GM13977 (cell line): Measurements from ENCODE around the gene OTOP3.

Experiments
- DNase-seq: peaks from one replicate; pipeline ENCODE4 v3.0.0; 2012; ENCODE audit warnings: low spot score
- in situ Hi-C: fragments of 300-500 bp; cut with MboI; formaldehyde crosslinking; loops from one replicate; pipeline ENCODE4 v1.12.0; 2022; ENCODE audit warnings: low sequenced_read_pairs, low pct_unique_long_range_greater_than_20kb, mixed read lengths, inconsistent platforms; ENCODE audit not compliant: unreplicated experiment
- TF ChIP-seq, protein P1 (sequence below): IDR thresholded peaks from 2 replicates; pipeline ENCODE4 v1.5.1; 2012; ENCODE audit warnings: mild to moderate bottlenecking, control low read depth; ENCODE audit not compliant: insufficient read depth; ENCODE audit errors: extremely low read depth, missing control alignments

Gene OTOP3

DNA sequence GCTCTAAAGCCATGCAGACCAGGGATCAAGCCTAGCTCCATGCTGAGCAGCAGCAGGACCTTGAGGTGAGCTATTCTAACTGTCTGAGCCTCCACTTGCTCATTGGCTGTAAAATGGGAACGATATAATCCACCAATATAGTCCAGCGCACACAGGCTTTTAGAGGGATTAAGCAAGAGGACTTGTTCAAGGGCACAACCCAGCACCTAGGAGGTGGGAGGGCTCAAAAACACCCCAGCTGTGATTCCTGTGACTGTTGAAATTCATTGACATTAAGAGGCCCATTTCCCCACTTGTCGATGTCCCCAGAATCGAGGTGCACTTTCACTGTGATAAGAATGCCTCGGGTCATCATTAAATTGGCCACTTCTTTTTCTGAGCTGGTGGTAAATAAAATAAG, 16.8 kb upstream of the OTOP3 start:
- no peak for DNase-seq
- TF ChIP-seq, protein P1, sequence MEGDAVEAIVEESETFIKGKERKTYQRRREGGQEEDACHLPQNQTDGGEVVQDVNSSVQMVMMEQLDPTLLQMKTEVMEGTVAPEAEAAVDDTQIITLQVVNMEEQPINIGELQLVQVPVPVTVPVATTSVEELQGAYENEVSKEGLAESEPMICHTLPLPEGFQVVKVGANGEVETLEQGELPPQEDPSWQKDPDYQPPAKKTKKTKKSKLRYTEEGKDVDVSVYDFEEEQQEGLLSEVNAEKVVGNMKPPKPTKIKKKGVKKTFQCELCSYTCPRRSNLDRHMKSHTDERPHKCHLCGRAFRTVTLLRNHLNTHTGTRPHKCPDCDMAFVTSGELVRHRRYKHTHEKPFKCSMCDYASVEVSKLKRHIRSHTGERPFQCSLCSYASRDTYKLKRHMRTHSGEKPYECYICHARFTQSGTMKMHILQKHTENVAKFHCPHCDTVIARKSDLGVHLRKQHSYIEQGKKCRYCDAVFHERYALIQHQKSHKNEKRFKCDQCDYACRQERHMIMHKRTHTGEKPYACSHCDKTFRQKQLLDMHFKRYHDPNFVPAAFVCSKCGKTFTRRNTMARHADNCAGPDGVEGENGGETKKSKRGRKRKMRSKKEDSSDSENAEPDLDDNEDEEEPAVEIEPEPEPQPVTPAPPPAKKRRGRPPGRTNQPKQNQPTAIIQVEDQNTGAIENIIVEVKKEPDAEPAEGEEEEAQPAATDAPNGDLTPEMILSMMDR = no peak
- in situ Hi-C loops = no loop called here

GRCh38 chr17:74919440-74920305, 16.0 kb upstream of the OTOP3 start:
- TF ChIP-seq, protein P1 = no peak
- in situ Hi-C loops = no loop called here
- DNase-seq = no peak

- DNase-seq = no peak
- TF ChIP-seq, protein P1 = no peak
- in situ Hi-C loops = no loop called here
These were observed 15.4 kb upstream of the OTOP3 start for GRCh38 chr17:74920306-74920620.

- no peak for DNase-seq
- in situ Hi-C loops = no loop called here
- TF ChIP-seq, protein P1 = no peak
These were observed 15.1 kb upstream of the OTOP3 start for GRCh38 chr17:74920642-74921025.

GRCh38 chr17:74921026-74921681, 14.5 kb upstream of the OTOP3 start:
- no peak for DNase-seq
- TF ChIP-seq, protein P1 = no peak
- in situ Hi-C loops = no loop called here

DNA sequence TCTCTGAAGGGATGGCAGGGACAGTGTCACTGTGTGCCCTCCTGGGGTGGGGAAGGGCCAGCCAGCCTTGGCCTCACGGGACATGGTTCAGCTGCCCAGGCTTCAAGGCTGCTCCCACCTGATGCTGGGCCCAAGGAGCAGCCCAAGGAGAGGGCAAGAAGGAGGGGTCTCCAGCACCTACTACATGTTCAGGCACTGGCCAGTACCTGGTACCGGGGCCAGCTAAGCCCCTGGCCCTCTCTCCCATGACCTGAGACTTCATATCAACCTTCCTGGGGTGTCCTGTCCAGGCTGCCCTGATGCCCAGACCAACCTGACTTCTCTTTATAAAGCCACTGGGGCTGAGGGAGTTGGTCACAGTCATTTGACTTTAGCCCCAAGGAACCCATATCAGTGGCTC, 13.9 kb upstream of the OTOP3 start:
- DNase-seq = no peak
- in situ Hi-C loops = no loop called here
- TF ChIP-seq, protein P1 = no peak
